ENCODE data around the gene PNPLA7.

The PNPLA7 gene

GRCh38 chr9:137464291-137464999 is 85.8 kb downstream of the PNPLA7 start:
- ChIA-PET CTCF (no interaction called here), POLR2A (no interaction called here)
- DNase-seq (ENCODE audit: extremely low spot score): no peak
- TF ChIP-seq SP1 (IDR thresholded peaks at IDR 0.05) (no peak), PKNOX1 (IDR thresholded peaks at IDR 0.05) (no peak), BHLHE40 (IDR thresholded peaks at IDR 0.05; ENCODE audit: borderline replicate concordance) (no peak), FOXA1 (IDR thresholded peaks at IDR 0.05) (no peak), L3MBTL2 (conservative IDR thresholded peaks at IDR 0.05) (no peak), HDGF (IDR thresholded peaks at IDR 0.05; ENCODE audit: borderline replicate concordance) (no peak), ARNT (IDR thresholded peaks at IDR 0.05) (no peak), ELF4 (IDR thresholded peaks at IDR 0.05) (no peak), CTBP1 (IDR thresholded peaks at IDR 0.05; ENCODE audit: borderline replicate concordance) (no peak), TARDBP (IDR thresholded peaks at IDR 0.05) (no peak), NFRKB (IDR thresholded peaks at IDR 0.05) (no peak), SUZ12 (IDR thresholded peaks at IDR 0.05) (no peak), FOXM1 (IDR thresholded peaks at IDR 0.05; ENCODE audit: borderline replicate concordance) (no peak), LEF1 (IDR thresholded peaks at IDR 0.05; ENCODE audit: borderline replicate concordance) (no peak), ZNF384 (IDR thresholded peaks at IDR 0.05) (no peak), FOXK2 (IDR thresholded peaks at IDR 0.05) (no peak)

- no peak for DNase-seq (ENCODE audit: extremely low spot score)
- CTCF ChIA-PET: no interaction called here
- POLR2A ChIA-PET: no interaction called here
- TF ChIP-seq BHLHE40 (IDR thresholded peaks at IDR 0.05; ENCODE audit: borderline replicate concordance): no peak
- no peak for TF ChIP-seq FOXA1 (IDR thresholded peaks at IDR 0.05)
- TF ChIP-seq FOXM1 (IDR thresholded peaks at IDR 0.05; ENCODE audit: borderline replicate concordance): no peak
- TF ChIP-seq FOXK2 (IDR thresholded peaks at IDR 0.05): no peak
- TF ChIP-seq NFRKB (IDR thresholded peaks at IDR 0.05): no peak
Measured at GRCh38 chr9:137463931-137464290, 86.3 kb downstream of the PNPLA7 start.

GRCh38 chr9:137462986-137463930 is 86.9 kb downstream of the PNPLA7 start:
- DNase-seq (ENCODE audit: extremely low spot score): no peak
- no peak for TF ChIP-seq SP1 (IDR thresholded peaks at IDR 0.05)
- TF ChIP-seq HDGF (IDR thresholded peaks at IDR 0.05; ENCODE audit: borderline replicate concordance): no peak
- no peak for TF ChIP-seq FOXM1 (IDR thresholded peaks at IDR 0.05; ENCODE audit: borderline replicate concordance)
- TF ChIP-seq CTBP1 (IDR thresholded peaks at IDR 0.05; ENCODE audit: borderline replicate concordance): no peak
- TF ChIP-seq TARDBP (IDR thresholded peaks at IDR 0.05): no peak
- TF ChIP-seq L3MBTL2 (conservative IDR thresholded peaks at IDR 0.05): no peak
- TF ChIP-seq ZNF384 (IDR thresholded peaks at IDR 0.05): no peak
- CTCF ChIA-PET: no interaction called here
- POLR2A ChIA-PET: no interaction called here

GRCh38 chr9:137462396-137462985 is 87.7 kb downstream of the PNPLA7 start:
- no peak for DNase-seq (ENCODE audit: extremely low spot score)
- ChIA-PET CTCF (no interaction called here), POLR2A (no interaction called here)
- no peak for TF ChIP-seq FOXM1 (IDR thresholded peaks at IDR 0.05; ENCODE audit: borderline replicate concordance)
- no peak for TF ChIP-seq BHLHE40 (IDR thresholded peaks at IDR 0.05; ENCODE audit: borderline replicate concordance)
- TF ChIP-seq ZNF384 (IDR thresholded peaks at IDR 0.05): no peak
- no peak for TF ChIP-seq FOXK2 (IDR thresholded peaks at IDR 0.05)
- no peak for TF ChIP-seq ELF4 (IDR thresholded peaks at IDR 0.05)
- TF ChIP-seq ARNT (IDR thresholded peaks at IDR 0.05): no peak
- TF ChIP-seq NFRKB (IDR thresholded peaks at IDR 0.05): no peak
- no peak for TF ChIP-seq L3MBTL2 (conservative IDR thresholded peaks at IDR 0.05)
- TF ChIP-seq TARDBP (IDR thresholded peaks at IDR 0.05): no peak
- no peak for TF ChIP-seq CTBP1 (IDR thresholded peaks at IDR 0.05; ENCODE audit: borderline replicate concordance)
- no peak for TF ChIP-seq LEF1 (IDR thresholded peaks at IDR 0.05; ENCODE audit: borderline replicate concordance)
- TF ChIP-seq SUZ12 (IDR thresholded peaks at IDR 0.05): no peak
- TF ChIP-seq FOXA1 (IDR thresholded peaks at IDR 0.05): no peak
- no peak for TF ChIP-seq SP1 (IDR thresholded peaks at IDR 0.05)
- no peak for TF ChIP-seq PKNOX1 (IDR thresholded peaks at IDR 0.05)
- TF ChIP-seq HDGF (IDR thresholded peaks at IDR 0.05; ENCODE audit: borderline replicate concordance): no peak

- no peak for TF ChIP-seq TARDBP (IDR thresholded peaks at IDR 0.05)
- POLR2A ChIA-PET: no interaction called here
- CTCF ChIA-PET: no interaction called here
- DNase-seq (ENCODE audit: extremely low spot score): no peak
Measured at GRCh38 chr9:137461663-137462395, 88.4 kb downstream of the PNPLA7 start.

GRCh38 chr9:137461316-137461662 is 88.9 kb downstream of the PNPLA7 start:
- CTCF ChIA-PET: no interaction called here
- POLR2A ChIA-PET: no interaction called here

More at GRCh38 chr9:137461316-137461662, 88.9 kb downstream of the PNPLA7 start:
- no peak for DNase-seq (ENCODE audit: extremely low spot score)
- no peak for TF ChIP-seq SP1 (IDR thresholded peaks at IDR 0.05)
- TF ChIP-seq ZNF384 (IDR thresholded peaks at IDR 0.05): no peak
- no peak for TF ChIP-seq SUZ12 (IDR thresholded peaks at IDR 0.05)
- no peak for TF ChIP-seq FOXA1 (IDR thresholded peaks at IDR 0.05)
- no peak for TF ChIP-seq ARNT (IDR thresholded peaks at IDR 0.05)
- no peak for TF ChIP-seq ELF4 (IDR thresholded peaks at IDR 0.05)
- TF ChIP-seq LEF1 (IDR thresholded peaks at IDR 0.05; ENCODE audit: borderline replicate concordance): no peak
- no peak for TF ChIP-seq TARDBP (IDR thresholded peaks at IDR 0.05)
- no peak for TF ChIP-seq HDGF (IDR thresholded peaks at IDR 0.05; ENCODE audit: borderline replicate concordance)
- TF ChIP-seq L3MBTL2 (conservative IDR thresholded peaks at IDR 0.05): no peak
- TF ChIP-seq PKNOX1 (IDR thresholded peaks at IDR 0.05): no peak
- no peak for TF ChIP-seq BHLHE40 (IDR thresholded peaks at IDR 0.05; ENCODE audit: borderline replicate concordance)
- no peak for TF ChIP-seq CTBP1 (IDR thresholded peaks at IDR 0.05; ENCODE audit: borderline replicate concordance)
- no peak for TF ChIP-seq NFRKB (IDR thresholded peaks at IDR 0.05)
- TF ChIP-seq FOXK2 (IDR thresholded peaks at IDR 0.05): no peak
- TF ChIP-seq FOXM1 (IDR thresholded peaks at IDR 0.05; ENCODE audit: borderline replicate concordance): no peak

Data from HEK293T (cell line).